KG1 (cell line): ENCODE results near the gene RIC1.
"Not testable (repeated sequence)": the region's sequence is repeated elsewhere in the genome, so short reads cannot be mapped to it uniquely, and the experiment has no call there.

ENCODE experiments used
- DNase-seq: peaks from one replicate; lab custom pipeline; 2025; lab: John Stamatoyannopoulos, UW

The RIC1 gene

DNA sequence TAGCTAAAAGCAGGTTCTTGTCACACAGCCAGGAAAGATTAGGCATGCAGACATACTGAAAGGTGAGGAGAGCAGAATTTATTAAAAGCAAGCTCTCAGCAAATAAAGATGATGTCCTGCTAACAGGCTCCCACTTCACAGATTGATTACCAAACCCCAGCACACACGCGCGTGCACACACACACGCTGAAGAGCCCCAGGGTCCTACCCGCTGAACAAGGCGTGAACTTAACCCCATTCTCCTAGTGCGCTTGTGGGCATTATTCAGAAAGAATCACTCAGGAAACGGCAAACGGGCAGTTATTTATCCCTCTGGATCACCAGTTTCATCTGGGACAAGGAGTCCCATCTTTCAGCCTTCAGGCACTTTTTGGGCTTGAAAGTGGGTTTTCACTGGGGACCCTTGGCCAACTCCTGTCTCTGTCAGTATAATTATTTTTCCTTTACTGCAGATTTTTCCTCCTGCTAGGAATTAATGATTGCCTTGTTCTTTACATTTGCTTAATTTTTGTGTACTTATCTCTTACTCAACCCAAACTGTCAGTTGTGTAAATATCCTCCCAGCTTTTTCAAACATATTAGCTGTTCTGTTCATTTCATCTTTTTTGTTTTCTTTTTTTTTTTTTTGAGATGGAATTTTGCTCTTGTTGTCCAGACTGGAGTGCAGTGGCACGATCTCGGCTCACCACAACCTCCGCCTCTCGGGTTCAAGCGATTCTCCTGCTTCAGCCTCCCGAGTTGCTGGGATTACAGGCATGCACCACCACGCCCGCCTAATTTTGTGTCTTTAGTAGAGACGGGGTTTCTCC, 92.6 kb downstream of the RIC1 start:
- no peak for DNase-seq

DNA sequence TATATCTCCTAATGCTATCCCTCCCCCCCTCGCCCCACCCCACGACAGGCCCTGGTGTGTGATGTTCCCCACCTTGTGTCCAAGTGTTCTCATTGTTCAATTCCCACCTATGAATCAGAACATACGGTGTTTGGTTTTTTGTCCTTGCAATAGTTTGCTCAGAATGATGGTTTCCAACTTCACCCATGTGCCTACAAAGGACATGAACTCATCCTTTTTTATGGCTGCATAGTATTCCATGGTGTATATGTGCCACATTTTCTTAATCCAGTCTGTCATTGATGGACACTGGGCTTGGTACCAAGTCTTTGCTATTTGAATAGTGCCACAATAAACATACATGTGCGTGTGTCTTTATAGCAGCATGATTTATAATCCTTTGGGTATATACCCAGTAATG, 93.8 kb downstream of the RIC1 start:
- DNase-seq: not testable (repeated sequence)

DNA sequence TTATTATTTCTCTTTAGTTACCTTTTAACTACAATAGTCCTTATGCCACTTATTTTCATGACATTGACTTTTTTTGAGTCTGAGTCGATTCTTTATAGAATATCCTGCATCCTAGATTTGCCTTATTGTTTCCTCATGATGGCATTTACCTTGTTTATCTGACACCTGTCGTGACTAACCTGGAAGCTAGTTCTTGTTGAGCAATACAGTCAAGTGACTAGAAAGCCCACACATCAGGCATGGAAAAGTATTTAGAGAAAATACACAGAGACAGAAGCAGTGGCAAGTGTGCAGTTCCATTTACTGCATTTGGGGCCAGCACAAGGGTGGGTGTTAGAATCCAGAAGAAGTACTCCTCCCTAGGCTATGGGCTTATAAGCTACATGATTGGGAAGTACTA, 106.2 kb downstream of the RIC1 start:
- DNase-seq: no peak

DNA sequence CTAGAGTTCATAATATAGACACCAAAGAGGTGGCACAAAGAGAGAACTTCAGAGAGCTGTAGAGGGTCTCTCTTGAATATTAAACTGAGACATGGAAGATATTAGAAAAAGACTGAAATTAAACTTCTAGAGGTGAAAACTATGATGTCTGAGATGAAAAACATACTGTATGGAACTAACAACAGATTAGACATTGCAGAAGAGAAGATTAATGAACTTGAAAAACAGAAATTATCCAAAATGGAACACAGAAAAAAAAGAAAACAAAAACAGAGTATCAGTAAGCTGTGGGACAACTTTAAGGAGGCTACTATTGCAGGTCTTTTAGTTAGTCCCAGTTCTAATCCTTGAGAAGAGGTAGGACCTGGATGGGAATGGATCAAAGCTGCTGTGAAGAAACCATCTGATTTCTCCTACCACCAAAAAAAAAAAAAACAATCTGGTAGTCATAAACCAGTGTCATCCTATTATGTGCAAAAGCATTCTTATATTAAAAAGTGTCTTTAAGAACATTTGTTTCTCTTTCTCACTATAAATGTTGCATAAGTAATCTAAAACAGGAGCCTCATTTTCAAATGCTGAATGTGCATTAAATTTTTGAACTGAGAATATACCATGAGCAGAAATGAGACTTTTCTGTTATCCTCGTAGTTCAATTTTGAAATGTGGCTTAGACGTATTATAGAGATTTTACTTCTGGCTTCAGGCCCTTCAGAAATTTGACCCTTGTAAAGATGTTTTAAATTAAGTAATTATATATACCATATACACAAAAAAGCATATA, 107.8 kb downstream of the RIC1 start:
- no peak for DNase-seq

DNA sequence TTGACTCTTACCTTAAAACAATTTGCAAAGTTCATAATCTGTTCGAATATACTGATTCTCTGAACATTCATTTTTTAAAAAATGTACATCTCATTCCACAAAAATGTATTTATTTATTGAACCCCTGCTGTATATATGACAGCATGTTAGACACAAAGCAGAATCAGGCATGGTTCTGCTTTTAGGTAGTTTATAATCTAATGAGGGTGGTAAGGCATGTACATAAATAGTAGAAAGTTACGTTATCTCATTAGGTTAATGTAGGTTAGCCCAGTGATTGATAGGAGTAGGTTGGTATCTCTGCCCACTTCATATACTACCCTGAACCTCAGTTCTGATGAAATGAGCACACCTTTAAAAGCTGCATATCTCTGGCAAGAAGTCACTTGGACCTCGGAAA, 114.2 kb downstream of the RIC1 start:
- DNase-seq: no peak

DNA sequence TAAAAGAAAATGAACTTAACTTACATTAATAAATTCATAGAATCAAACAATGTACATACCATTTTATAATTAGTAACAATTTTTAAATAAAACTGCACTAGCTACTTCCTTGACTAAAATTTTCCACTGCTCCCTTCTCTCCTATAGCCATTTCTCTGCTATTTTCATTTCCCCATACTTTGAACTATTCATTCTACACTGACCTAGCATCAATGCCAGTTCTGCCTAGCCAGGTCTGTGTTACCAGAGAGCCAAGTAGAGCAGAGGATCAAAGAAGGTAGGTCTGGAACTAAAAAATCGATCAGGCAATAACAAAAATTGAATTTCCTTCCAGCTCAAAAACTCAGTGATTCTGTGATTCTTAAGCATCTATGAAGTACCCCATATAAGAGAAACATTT, 119.5 kb downstream of the RIC1 start:
- no peak for DNase-seq

DNA sequence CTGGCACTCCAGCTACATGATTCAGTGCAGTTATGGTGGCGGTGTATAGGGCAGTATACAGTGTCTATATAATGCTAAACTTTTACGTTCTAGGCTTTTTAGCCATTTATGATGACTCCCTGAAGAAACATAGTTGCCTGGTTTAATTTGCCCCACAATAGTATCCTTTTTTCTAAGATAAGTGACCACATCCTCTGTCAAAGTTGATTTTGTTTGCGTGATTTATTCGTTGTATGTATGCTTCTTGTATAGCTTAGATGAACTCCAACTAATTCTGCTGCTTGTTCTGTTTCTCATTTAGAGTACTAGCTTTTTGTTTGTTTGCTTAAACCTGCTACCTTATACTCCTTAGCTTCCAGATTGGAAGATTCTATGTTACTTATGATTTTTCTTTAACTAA, 120.4 kb downstream of the RIC1 start:
- DNase-seq: no peak

DNA sequence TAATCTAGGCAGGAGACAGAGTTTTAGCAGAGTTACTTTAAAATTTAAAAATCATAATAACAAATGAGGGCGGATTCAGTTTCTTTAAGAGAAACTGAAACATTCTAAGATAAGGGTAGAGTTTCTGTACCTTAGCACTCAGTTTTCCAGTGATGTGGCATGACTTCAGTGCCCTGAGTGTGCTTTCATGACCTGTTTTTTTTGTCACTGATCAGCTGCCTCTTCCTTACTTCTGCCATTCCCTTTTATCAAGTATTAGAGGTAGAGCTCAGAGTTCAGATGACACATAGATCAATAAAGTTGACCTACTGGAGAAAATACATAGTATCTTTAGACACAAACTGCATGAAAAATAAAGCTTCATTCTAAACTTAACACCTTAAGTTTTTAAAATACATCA, 121.7 kb downstream of the RIC1 start:
- no peak for DNase-seq

DNA sequence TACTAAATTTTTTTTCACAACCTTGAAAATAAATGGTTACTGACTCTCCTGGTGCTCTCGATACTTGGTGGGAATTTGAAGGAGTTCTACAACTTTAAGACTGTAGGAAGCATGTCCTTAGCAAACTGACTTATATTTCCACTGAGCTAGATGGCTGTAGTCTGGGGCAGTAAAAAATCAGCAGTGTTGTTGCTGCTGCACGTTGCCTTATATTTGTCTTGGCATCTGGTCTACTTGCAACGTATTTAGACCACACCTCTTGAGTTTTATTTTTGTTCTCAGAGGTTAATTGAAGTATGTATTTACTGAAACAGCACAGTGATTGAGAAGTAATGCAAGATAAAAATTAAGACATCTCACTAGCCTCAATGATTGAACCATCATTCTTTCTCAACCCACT, 127.7 kb downstream of the RIC1 start:
- DNase-seq: no peak

DNA sequence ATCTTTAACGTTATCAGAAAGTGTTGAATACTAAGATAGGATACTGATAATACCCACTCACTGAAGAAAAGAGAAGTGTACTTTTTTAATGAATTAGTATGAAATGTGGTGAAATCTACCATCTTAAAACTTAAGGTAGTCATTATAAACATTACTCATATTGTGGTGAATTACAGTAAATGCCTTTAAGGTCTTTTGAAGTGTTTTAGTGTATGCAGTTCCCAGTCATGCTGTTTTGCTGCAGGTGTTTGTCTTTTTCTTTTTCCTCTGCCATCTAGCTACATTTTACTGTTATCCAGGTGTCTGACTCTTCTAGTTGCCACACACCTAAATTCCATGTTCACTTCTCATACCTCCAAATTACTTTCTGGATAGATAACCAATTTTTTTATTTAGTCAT, 131.4 kb downstream of the RIC1 start:
- DNase-seq: no peak

DNA sequence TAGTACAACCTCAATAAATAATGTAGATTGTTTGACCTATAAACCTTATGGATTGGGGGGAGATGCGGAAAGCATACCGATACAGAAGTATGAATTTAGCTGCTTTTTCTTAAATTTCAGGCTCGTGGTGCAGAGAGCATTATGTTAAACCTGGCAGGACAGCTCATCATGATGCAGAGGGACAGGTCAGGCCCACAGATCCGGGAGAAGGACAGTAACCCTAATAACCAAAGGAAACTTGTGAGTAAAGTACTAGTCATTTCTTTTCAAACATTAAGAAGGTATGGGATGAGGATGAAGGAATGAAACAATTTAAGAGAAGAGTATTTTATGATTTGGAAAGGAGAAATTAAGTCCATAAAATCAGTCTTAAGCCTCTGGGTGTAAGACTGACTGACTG, 133.5 kb downstream of the RIC1 start:
- no peak for DNase-seq

DNA sequence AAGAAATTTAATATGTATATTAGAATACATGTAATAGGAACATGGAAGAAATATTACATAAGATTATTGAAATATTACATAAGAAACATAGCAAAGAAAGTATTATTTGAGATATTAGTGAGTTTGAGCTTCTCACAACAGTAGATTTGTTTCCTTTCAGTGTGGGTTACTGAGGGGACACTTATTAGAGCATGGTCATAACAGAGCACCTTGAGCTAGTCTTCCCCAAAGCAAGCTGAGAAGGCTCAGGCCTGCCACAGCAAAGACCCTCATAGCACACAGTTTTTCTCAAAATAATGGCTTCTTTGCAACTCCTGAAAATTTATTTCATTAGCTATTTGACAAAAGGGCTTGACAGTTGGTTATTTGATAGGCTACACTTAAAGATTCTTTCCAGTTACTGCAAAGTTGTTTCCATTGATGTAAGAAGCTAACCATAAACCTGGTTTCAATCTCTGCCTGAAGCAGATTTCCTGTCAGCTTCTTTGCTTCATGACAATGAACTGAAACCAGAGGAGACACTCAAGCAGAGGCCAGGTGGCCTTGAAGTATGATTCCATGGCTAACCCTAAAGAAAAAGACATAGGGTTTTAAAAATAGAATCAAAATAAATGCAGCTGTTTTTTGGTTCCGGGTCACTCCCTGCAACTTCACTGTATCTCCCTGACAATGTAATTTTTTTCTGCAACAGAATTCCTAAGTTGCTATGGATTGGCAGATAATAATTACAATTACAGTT, 135.4 kb downstream of the RIC1 start:
- DNase-seq: no peak

DNA sequence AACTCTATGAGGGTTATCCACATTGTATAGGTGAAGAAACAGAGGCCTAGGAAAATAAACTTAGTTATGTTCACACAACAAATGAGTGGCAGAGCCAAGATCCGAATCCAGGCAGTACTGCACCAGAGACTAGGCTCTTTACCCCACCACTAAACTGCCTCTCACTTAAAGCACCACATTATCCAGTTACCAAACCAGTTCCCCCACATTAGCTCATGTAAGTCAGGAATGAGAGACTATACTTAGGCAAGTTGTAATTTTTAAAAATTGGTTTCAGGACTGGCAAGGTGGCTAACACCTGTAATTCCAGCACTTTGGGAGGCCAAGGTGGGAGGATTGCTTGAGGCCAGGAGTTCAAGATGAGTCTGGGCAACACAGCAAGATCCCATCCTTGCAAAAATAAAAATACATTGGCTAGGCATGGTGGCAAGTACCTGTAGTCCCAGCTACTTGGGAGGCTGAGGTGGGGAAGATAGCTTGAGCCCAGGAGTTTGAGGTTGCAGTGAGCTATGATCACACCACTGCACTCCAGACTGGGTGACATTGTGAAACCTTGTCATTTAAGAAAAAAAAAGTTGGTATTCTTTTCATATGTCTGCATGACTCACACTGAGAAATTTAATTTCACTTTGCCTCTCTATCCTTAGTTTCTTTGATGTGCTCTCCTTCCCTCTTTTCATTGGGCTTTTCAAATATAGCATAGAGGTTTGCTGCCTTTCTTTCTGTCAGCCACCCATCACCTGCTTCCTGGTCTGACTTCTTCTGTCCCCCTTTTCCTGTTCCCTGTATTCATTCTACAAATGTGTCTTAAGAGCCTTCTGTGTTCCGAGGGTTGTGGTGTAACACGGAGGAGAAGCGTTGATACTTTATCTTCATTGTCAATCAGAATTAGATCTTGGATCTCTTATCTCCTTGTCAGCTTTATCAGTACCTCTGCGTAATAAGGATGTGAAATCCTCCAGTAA, 139.3 kb downstream of the RIC1 start:
- no peak for DNase-seq

DNA sequence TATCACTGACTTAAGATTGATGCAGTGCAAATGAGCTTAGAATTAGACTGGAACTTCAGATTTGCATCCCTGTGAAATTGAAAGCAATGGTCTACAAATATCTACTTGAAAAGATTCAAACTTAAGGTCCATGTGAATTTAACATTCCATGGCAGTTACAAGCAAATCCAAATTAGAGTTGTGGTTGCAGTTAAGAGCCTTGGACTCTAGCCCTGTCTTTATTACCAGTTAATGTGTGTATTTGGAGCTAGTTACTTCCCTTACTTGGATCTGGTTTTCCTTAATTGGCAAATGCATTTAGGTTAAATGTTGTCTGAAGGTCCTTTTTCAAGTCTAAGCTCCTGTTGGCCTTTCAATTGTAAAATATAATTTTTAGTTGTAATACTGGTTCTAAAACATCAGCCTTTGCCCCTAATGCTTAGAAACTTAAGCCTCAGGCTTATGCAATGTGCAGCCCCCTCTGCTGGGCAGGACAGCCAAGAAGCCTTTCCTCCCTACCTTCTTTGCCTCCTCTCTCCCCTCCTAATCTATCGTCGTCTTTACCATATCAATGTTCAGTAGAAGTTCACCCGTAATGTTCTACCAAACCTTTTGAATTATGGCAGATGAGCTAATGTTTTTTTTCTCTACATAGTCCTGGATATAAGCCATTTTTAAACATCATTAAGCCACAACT, 144.6 kb downstream of the RIC1 start:
- DNase-seq: no peak

DNA sequence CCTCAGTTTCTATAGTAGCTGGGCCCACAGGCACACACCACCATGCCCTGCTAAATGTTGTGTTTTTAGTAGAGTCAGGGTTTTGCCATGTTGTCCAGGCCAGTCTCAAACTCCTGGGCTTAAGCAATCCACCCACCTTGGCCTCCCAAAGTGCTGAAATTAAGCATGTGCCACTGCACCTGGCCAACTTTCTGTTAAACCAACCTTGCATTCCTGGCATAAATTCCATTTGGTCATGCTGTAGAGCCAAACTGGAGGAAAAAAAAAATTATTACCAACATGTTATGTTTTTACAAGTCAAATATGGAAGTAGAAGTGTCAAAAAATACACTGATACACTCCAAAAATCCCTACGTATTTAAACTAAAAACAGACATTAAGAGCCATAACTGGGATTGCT, 149.9 kb downstream of the RIC1 start:
- no peak for DNase-seq

DNA sequence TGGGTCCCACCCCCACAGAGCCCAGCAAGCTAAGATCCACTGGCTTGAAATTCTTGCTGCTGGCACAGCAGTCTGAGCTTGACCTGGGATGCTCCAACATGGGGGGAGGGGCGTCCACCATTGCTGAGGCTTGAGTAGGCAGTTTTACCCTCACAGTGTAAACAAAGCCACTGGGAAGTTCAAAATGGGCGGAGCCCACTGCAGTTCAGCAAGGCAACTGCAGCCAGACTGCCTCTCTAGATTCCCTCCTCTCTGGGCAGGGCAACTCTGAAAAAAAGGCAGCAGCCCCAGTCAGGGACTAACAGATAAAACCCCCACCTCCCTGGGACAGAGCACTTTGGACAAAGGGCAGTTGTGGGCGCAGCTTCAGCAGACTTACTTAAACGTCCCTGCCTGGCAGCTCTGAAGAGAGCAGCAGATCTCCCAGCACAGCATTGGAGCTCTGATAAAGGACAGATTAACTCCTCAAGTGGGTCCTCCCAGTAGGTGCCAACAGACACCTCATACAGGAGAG, 150.9 kb downstream of the RIC1 start:
- not testable (repeated sequence) for DNase-seq

DNA sequence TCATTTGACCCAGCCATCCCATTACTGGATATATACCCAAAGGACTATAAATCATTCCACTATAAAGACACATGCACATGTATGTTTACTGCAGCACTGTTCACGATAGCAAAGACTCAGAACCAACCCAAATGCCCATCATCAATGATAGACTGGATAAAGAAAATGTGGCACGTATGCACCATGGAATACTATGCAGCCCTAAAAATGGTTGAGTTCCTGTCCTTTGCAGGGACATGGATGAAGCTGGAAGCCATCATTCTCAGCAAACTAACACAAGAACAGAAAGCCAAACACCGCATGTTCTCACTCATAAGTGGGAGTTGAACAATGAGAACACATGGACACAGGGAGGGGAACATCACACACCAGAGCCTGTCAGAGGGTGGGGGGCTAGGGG, 154.5 kb downstream of the RIC1 start:
- not testable (repeated sequence) for DNase-seq

DNA sequence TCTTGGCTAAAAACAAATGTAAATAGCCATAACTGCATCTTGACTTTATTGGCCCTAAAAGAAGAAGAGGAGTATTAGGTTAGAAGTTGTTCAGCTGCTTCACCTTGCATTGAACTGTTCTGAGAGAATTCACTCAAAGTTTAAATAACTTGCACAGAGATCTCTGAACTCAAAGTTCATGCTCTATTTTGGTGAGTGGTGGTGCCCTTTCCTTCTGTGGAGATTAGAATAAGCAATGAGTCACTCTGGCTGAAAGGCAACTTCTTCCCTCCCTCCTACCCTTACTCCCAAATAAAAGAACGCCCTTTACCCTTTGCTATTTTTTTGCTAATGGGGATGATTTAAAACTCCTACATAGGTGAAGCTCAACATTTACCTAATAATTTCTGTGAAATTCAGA, 155.1 kb downstream of the RIC1 start:
- no peak for DNase-seq

DNA sequence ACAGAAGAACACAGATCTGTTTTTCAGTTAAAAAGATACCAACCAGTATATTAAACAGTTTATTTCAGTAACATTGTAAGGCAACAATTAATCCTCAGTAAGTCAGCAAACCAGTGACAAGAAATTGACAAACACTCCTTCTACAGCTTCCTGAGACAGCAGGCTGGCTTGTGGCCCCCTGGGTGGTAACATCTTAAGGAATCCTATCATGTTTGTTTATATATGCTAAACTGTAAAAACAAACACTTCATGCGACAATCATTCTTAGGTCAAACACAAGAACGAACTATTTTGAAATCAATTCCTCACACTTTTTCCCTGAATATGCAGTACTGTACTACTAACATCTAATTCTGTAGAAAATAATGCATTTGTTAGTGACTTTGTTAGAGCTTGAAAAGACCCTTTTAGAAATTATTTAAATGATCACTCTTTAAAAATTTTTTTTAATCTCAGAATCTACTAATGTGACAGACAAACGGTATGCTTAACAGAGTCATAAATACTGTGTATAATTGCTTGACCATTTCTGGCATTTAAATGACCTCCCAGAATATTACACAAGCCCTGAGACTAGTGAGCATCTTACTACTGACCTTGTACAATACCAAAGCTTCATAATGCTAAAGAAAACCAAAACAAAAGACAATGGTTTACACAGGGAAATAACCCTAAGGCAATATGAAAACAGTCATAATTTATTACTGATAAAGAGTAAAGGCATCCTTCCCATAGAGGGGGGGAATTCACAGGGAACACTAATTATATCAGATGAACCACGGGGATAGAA, 155.8 kb downstream of the RIC1 start:
- no peak for DNase-seq
